ENCODE data around the gene TNIP1. TPM values are rescaled to one million over a fixed set of nuclear protein-coding genes. Genes with fewer than 3 reads are reported as not detected.

Gene TNIP1
- total RNA-seq, 4 donors from 2014 or later = 74.4 to 115 (median 94.7) TPM

DNA sequence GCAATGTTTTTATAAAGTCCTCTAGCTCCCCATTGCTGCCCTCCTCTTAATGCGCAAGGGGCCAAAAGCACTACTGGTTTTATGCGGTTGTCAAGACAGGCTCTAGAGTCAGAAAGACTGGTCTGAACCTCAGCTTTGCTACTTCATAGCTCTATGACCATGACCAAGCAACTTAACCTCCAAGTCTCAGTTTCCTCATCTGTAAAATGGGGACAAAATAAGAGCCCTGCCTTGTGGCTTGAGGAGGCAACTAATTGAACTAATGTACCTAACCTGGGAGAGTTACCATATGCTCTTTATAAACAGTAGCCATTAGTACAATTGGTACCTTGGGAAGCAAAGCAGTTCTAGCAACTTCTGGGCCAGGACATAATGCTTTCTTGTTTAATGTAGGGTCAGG, 40.3 kb upstream of the TNIP1 start:
- Histone ChIP-seq H3K27ac (peak overlapping the region; percentile 41 to 61 (median 60)), H3K9me3 (no peaks in the 10 kb centered on the region), H3K4me1 (peaks cover 7 to 35% of the 10 kb centered on the region in 2 donors), H3K36me3 (peaks cover 24 to 28% of the 10 kb centered on the region in 2 donors), H3K27me3 (no peaks in the 10 kb centered on the region), H3K4me3 (replicated peaks in 1 of 3) (no peak overlapping the region)
- no peak for DNase-seq
- intact Hi-C loops (cut with DNase I) = no loop called here
- TF ChIP-seq POLR2A (IDR thresholded peaks at IDR 0.05) = no peak
- TF ChIP-seq, protein P1, sequence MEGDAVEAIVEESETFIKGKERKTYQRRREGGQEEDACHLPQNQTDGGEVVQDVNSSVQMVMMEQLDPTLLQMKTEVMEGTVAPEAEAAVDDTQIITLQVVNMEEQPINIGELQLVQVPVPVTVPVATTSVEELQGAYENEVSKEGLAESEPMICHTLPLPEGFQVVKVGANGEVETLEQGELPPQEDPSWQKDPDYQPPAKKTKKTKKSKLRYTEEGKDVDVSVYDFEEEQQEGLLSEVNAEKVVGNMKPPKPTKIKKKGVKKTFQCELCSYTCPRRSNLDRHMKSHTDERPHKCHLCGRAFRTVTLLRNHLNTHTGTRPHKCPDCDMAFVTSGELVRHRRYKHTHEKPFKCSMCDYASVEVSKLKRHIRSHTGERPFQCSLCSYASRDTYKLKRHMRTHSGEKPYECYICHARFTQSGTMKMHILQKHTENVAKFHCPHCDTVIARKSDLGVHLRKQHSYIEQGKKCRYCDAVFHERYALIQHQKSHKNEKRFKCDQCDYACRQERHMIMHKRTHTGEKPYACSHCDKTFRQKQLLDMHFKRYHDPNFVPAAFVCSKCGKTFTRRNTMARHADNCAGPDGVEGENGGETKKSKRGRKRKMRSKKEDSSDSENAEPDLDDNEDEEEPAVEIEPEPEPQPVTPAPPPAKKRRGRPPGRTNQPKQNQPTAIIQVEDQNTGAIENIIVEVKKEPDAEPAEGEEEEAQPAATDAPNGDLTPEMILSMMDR (IDR thresholded peaks at IDR 0.05) = no peak
- 98% methylated on average over 2 of the region's 2 CpGs for WGBS, 2 donors

DNA sequence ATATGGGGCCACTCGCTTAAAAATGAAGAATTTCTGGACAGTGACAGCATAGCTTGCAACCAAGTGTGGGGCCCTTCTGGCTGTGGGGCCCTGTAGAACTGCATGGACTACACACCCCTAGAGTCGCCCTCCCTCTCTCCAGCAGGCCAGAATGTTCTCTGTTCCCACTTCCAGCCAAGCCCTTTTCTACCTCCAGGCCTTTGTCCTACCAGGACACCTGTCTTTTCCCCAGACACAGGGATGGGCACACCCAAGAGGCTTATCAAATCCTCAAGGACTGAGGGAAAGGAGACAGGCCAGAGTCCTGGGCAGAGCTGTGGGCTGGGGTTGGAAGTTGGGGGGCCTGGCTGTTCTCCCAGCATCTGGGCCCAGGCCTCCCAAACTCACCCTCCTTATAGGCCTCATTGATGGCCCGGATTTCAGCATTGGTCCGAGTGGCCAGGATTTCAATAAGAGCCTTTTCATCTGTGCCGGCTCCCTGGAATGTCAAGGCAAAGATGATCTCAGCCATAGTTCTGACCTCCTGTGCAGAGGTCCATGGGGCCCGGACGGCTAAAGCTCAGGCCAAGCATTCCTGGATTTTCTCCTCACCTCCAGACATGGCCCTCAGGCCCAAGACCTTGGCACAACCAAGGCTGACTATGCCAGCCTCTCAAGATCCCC, 38.2 kb upstream of the TNIP1 start:
- WGBS, 2 donors = 92 to 94% methylated on average over 7 of the region's 7 CpGs
- Histone ChIP-seq H3K4me1 (peaks cover 5 to 25% of the 10 kb centered on the region in 2 donors), H3K27me3 (no peaks in the 10 kb centered on the region), H3K27ac (peak overlapping the region; percentile 73 to 85 (median 81)), H3K36me3 (peaks cover 22 to 24% of the 10 kb centered on the region in 2 donors), H3K4me3 (replicated peaks in 1 of 3) (no peak overlapping the region), H3K9me3 (no peaks in the 10 kb centered on the region)
- DNase-seq = no peak
- TF ChIP-seq POLR2A (IDR thresholded peaks at IDR 0.05) = no peak
- TF ChIP-seq, protein P1 (IDR thresholded peaks at IDR 0.05) = no peak
- intact Hi-C loops (cut with DNase I) = loop anchor here (2.0 kb wide), 1 partner anchor 68 kb away; no protein-coding TSS in a partner anchor

DNA sequence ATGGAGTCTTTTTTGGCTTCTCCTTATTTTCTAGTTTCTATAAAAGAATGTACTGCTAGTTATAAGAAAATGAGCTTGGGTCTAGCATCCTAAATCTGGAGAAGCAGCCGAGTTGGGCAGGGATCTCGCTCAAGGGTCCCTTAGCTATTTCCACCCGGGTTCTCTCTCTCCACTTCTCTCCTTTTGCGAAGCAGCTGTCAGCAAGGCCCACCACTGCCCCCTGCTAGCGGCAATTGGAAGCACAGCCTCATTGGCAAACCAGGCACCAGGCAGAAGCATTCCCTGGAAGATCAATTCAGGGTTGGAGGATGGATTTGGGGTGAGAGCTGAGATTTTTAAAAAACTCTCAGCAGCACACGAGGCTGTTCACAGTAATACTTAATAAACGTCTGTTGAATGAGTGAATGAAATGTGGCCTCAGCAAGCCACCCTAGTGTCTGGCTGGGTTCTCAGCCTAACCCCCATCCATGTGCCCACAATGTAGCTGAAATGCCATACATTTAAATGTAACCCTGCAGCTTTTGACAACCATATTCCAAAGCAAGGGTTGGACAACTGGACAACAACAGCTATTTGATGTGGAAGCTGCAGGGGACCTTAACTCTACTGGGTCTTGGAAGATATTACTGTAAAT, 34.6 kb upstream of the TNIP1 start:
- 4 to 5% methylated on average over 7 of the region's 7 CpGs for WGBS, 2 donors
- Histone ChIP-seq H3K4me3 (replicated peaks in 1 of 3) (no peak overlapping the region), H3K4me1 (peaks cover 4 to 10% of the 10 kb centered on the region in 2 donors), H3K36me3 (peaks cover 4 to 12% of the 10 kb centered on the region in 2 donors), H3K27ac (peak overlapping the region in 1 of 3 donors; percentile 14), H3K27me3 (no peaks in the 10 kb centered on the region), H3K9me3 (no peaks in the 10 kb centered on the region)
- DNase-seq = peak; percentile 76 to 79
- intact Hi-C loops (cut with DNase I) = no loop called here
- TF ChIP-seq, protein P1 (IDR thresholded peaks at IDR 0.05) = peak; percentile 80 to 97 (median 94)
- no peak for TF ChIP-seq POLR2A (IDR thresholded peaks at IDR 0.05)

DNA sequence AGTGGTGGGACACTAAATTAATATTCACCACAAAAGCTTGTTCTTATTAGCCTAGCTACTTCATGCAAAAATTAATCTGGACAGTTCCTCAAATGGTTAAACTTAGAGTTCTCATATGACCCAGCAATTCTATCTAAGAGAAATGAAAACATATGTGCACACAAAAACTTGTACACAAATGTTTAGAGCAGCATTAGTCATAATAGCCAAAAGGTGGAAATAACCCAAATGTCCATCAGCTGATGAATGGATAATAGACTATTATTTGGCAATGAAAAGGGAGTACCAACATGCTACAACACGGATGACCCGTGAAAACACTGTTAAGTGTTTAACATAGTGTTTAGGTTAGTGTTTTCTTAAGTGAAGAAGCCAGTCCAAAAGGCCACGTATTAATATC, 32.8 kb upstream of the TNIP1 start:
- 78 to 82% methylated on average over 3 of the region's 3 CpGs for WGBS, 2 donors
- H3K4me1 ChIP-seq = peaks cover 3% of the 10 kb centered on the region in 2 donors
- H3K4me3 ChIP-seq (replicated peaks in 1 of 3) = no peak overlapping the region
- TF ChIP-seq, protein P1 (IDR thresholded peaks at IDR 0.05) = no peak
- no peak for TF ChIP-seq POLR2A (IDR thresholded peaks at IDR 0.05)
- intact Hi-C loops (cut with DNase I) = no loop called here
- H3K27me3 ChIP-seq = no peaks in the 10 kb centered on the region
- H3K36me3 ChIP-seq = peaks cover 0 to 23% of the 10 kb centered on the region in 2 donors
- no peak for DNase-seq
- H3K9me3 ChIP-seq = no peaks in the 10 kb centered on the region
- no peak overlapping the region for H3K27ac ChIP-seq

DNA sequence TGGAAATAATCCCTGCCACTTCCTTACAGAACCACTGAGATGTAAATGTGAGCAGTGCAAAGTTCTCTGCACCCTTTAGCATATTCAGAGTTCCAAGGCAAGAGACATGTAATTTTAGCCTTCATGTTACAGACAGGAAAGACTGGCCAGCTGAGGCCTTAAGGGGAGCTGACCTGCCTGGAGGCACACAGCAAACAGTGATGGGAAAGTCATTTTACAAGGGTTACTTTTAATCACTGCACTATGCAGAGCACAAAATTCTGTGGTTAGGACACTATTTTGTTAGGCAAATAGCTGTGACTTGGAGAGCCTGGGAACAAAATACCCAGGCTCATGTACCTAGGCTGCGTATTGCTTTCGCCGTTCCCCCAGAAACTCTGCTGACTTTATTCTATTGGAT, 30.2 kb upstream of the TNIP1 start:
- intact Hi-C loops (cut with DNase I) = no loop called here
- TF ChIP-seq POLR2A (IDR thresholded peaks at IDR 0.05) = no peak
- TF ChIP-seq, protein P1 (IDR thresholded peaks at IDR 0.05) = no peak
- no peak overlapping the region for H3K4me3 ChIP-seq (replicated peaks in 1 of 3)
- no peak for DNase-seq
- H3K36me3 ChIP-seq = peaks cover 0 to 26% of the 10 kb centered on the region in 2 donors
- H3K4me1 ChIP-seq = peaks cover 15 to 24% of the 10 kb centered on the region in 2 donors
- no peaks in the 10 kb centered on the region for H3K9me3 ChIP-seq
- 100% methylated on average over 3 of the region's 3 CpGs for WGBS, 2 donors
- H3K27ac ChIP-seq = no peak overlapping the region
- H3K27me3 ChIP-seq = no peaks in the 10 kb centered on the region

All from thyroid gland (tissue), 4 donors.